Liver (tissue), 9 donors: ENCODE results near the gene TSPOAP1. TPM values are rescaled to one million over a fixed set of nuclear protein-coding genes. Genes with fewer than 3 reads are reported as not detected.

Source experiments
- DNase-seq: peaks from one replicate; pipeline ENCODE4 v3.0.0-alpha.2; 2017; ENCODE audit warnings: low spot score
- H3K27ac ChIP-seq, 2 donors: one replicate each; pipeline ENCODE4 v1.7.0; 2013; ENCODE audit warnings: inconsistent platforms in 2 of 2, low read length in 2 of 2, control low read depth in 1 of 2, low read depth in 1 of 2, mild to moderate bottlenecking in 1 of 2
- H3K27me3 ChIP-seq, 4 donors: one replicate each; pipeline versions ENCODE4 v1.6.1 to v1.7.0; 2013; ENCODE audit warnings: low read length in 3 of 4, inconsistent platforms in 1 of 4, mild to moderate bottlenecking in 1 of 4, moderate library complexity in 1 of 4; ENCODE audit not compliant: control insufficient read depth in 4 of 4, insufficient read depth in 4 of 4
- H3K36me3 ChIP-seq, 4 donors: one replicate each; pipeline versions ENCODE4 v1.6.1 to v1.7.0; 2013; ENCODE audit warnings: low read length in 3 of 4, mild to moderate bottlenecking in 3 of 4, low read depth in 1 of 4, moderate library complexity in 1 of 4; ENCODE audit not compliant: control insufficient read depth in 4 of 4, insufficient read depth in 3 of 4
- H3K4me1 ChIP-seq, 4 donors: one replicate each; pipeline versions ENCODE4 v1.6.1 to v1.7.0; 2013; ENCODE audit warnings: low read length in 3 of 4, mild to moderate bottlenecking in 3 of 4, moderate library complexity in 1 of 4; ENCODE audit not compliant: control insufficient read depth in 4 of 4, insufficient read depth in 4 of 4
- H3K4me3 ChIP-seq, 3 donors: one replicate each; pipeline versions ENCODE4 v1.6.1 to v1.7.0; 2013; ENCODE audit warnings: low read length in 3 of 3, control low read depth in 1 of 3, low read depth in 1 of 3, mild to moderate bottlenecking in 1 of 3
- H3K9ac ChIP-seq, 2 donors: one replicate each; pipeline ENCODE4 v1.7.0; 2013; ENCODE audit warnings: low read length in 2 of 2, mild to moderate bottlenecking in 2 of 2, moderate library complexity in 2 of 2, control low read depth in 1 of 2, low read depth in 1 of 2
- H3K9me3 ChIP-seq, 4 donors: one replicate each; pipeline versions ENCODE4 v1.6.1 to v1.7.0; 2013; ENCODE audit warnings: low read length in 3 of 4; ENCODE audit not compliant: control insufficient read depth in 4 of 4
- EGR1 ChIP-seq, 2 donors: IDR thresholded peaks; 2 replicates each; pipeline ENCODE4 v1.6.1; 2016 to 2018; ENCODE audit warnings: antibody characterized with exemption in 2 of 2, low read depth in 2 of 2
- FOXA1 ChIP-seq: IDR thresholded peaks from 2 replicates; pipeline ENCODE4 v1.6.1; 2016; ENCODE audit warnings: antibody characterized with exemption
- FOXA2 ChIP-seq: IDR thresholded peaks from 2 replicates; pipeline ENCODE4 v1.6.1; 2016; ENCODE audit warnings: antibody characterized with exemption
- GABPA ChIP-seq, 2 donors: IDR thresholded peaks in 1 of 2; conservative IDR thresholded peaks in 1 of 2; 2 replicates each; pipeline ENCODE4 v1.6.1; 2016; ENCODE audit warnings: antibody characterized with exemption in 2 of 2, mild to moderate bottlenecking in 1 of 2, moderate library complexity in 1 of 2
- HNF4A ChIP-seq, 2 donors: conservative IDR thresholded peaks; 2 replicates each; pipeline ENCODE4 v1.6.1; 2016; ENCODE audit warnings: antibody characterized with exemption in 2 of 2, mild to moderate bottlenecking in 2 of 2
- JUND ChIP-seq, 2 donors: IDR thresholded peaks; 2 replicates each; pipeline ENCODE4 v1.6.1; 2016; ENCODE audit warnings: antibody characterized with exemption in 2 of 2
- NR2F2 ChIP-seq: IDR thresholded peaks from 2 replicates; pipeline ENCODE4 v1.6.1; 2016; ENCODE audit warnings: antibody characterized with exemption
- RXRA ChIP-seq, 2 donors: IDR thresholded peaks; 2 replicates each; pipeline ENCODE4 v1.6.1; 2017 to 2018; ENCODE audit warnings: antibody characterized with exemption in 2 of 2, mild to moderate bottlenecking in 1 of 2
- SP1 ChIP-seq: IDR thresholded peaks from 2 replicates; pipeline ENCODE4 v1.6.1; 2018; ENCODE audit warnings: antibody characterized with exemption, mild to moderate bottlenecking
- WGBS: extraction: QIAGEN DNeasy Blood & Tissue Kit; methylation state at CpG from one replicate; pipeline ENCODE4 v1.1.7; 2013; 5-methylcytosine and 5-hydroxymethylcytosine counted together
- polyA plus RNA-seq, 2 donors: library from polyadenylated mRNA; stranded (reverse) in 1 of 2; unstranded in 1 of 2; fragments of 200-250 nt in 1 of 2; fragments of >200 nt in 1 of 2; fragmentation: Nextera tagmentation in 1 of 2; extraction: Ambion mirVana in 1 of 2; gene quantifications; one replicate each; pipeline versions ENCODE4 v1.2.1 to v1.2.3, GENCODE V29; 2013 to 2015
- total RNA-seq, 2 donors: library from RNA; depleted of rRNA; stranded (reverse); fragments of >200 nt; gene quantifications; one replicate each; pipeline ENCODE4 v1.2.3, GENCODE V29; 2014
- TF ChIP-seq, protein P1 (sequence below): IDR thresholded peaks from 2 replicates; pipeline ENCODE4 v1.6.1; 2016; ENCODE audit warnings: antibody characterized with exemption, mild to moderate bottlenecking
- TF ChIP-seq, protein P2 (sequence below): fragments of 150-350 bp; IDR thresholded peaks from 2 replicates; pipeline ENCODE4 v1.5.1; 2017; ENCODE audit warnings: improper control_type of control experiment, low read depth, low read length; ENCODE audit not compliant: missing input control
- TF ChIP-seq, protein P3 (sequence below): IDR thresholded peaks from 2 replicates; pipeline ENCODE4 v1.6.1; 2016; ENCODE audit warnings: antibody characterized with exemption
- TF ChIP-seq, protein P4 (sequence below): IDR thresholded peaks from 2 replicates; pipeline ENCODE4 v1.6.1; 2016; ENCODE audit warnings: antibody characterized with exemption
- donor health status: healthy.
- donor health status: healthy.
- donor health status: healthy.
- donor health status: healthy.
- donor health status: healthy.

TSPOAP1 gene
- total and polyA plus RNA-seq, 4 donors = 1.5 to 4.6 (median 2.6) TPM

DNA sequence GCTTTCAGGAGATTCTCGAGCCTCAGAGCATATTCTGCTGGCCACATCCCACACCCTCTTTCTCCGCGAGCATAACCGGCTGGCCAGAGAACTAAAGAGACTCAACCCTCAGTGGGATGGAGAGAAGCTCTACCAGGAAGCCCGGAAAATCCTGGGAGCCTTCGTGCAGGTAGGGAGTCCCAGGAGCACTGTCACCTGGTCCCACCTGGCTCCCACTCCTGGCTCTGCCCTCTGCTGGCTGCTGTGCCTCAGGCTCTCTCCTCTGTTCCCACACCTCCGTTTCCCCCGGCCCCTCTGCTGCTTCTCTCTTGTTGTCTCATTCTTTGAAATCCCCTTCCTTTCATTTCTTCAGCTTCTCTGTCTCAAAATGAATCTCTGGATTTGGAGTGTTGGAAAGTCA is 73.8 kb downstream of the TSPOAP1 start (continued):
- TF ChIP-seq, protein P1, sequence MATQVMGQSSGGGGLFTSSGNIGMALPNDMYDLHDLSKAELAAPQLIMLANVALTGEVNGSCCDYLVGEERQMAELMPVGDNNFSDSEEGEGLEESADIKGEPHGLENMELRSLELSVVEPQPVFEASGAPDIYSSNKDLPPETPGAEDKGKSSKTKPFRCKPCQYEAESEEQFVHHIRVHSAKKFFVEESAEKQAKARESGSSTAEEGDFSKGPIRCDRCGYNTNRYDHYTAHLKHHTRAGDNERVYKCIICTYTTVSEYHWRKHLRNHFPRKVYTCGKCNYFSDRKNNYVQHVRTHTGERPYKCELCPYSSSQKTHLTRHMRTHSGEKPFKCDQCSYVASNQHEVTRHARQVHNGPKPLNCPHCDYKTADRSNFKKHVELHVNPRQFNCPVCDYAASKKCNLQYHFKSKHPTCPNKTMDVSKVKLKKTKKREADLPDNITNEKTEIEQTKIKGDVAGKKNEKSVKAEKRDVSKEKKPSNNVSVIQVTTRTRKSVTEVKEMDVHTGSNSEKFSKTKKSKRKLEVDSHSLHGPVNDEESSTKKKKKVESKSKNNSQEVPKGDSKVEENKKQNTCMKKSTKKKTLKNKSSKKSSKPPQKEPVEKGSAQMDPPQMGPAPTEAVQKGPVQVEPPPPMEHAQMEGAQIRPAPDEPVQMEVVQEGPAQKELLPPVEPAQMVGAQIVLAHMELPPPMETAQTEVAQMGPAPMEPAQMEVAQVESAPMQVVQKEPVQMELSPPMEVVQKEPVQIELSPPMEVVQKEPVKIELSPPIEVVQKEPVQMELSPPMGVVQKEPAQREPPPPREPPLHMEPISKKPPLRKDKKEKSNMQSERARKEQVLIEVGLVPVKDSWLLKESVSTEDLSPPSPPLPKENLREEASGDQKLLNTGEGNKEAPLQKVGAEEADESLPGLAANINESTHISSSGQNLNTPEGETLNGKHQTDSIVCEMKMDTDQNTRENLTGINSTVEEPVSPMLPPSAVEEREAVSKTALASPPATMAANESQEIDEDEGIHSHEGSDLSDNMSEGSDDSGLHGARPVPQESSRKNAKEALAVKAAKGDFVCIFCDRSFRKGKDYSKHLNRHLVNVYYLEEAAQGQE = no peak
- TF ChIP-seq FOXA2 = no peak
- no peak for TF ChIP-seq JUND (IDR thresholded peaks at IDR 0.05)
- TF ChIP-seq EGR1 (IDR thresholded peaks at IDR 0.05; ENCODE audit: low read depth in 2 of 2) = no peak

DNA sequence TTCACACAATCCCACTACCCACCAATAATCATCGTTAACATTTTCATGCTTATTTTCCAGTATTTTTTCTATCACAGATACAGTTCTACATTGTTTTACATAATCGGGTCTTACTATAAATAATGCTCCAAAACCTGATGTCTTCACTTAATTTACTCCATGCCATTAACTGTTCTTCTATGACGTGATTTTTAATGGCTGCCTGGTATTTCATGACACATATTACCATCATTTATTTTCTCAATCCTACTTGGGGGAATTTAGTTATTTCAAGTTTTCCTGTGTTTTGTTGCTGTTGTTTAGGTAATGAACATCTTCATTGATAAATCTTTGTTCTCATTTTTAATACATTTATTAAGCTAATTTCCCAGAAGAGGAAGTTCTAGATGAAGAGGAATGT is 75.5 kb downstream of the TSPOAP1 start:
- Histone ChIP-seq H3K4me3 (no peak overlapping the region), H3K36me3 (no peaks in the 10 kb centered on the region), H3K27ac (no peak overlapping the region), H3K4me1 (peaks cover 0 to 19% (median 10%) of the 10 kb centered on the region in 4 donors), H3K27me3 (peaks cover 0 to 6% (median 0%) of the 10 kb centered on the region in 4 donors), H3K9ac (no peak overlapping the region), H3K9me3 (no peaks in the 10 kb centered on the region)
- TF ChIP-seq, protein P1 = no peak
- TF ChIP-seq GABPA (IDR thresholded peaks at IDR 0.05 in 1 of 2, conservative IDR thresholded peaks at IDR 0.05 in 1 of 2) (no peak), HNF4A (conservative IDR thresholded peaks at IDR 0.05) (no peak)
- DNase-seq = no peak
- 83% methylated on average over 3 of the region's 3 CpGs for whole genome bisulfite sequencing

DNA sequence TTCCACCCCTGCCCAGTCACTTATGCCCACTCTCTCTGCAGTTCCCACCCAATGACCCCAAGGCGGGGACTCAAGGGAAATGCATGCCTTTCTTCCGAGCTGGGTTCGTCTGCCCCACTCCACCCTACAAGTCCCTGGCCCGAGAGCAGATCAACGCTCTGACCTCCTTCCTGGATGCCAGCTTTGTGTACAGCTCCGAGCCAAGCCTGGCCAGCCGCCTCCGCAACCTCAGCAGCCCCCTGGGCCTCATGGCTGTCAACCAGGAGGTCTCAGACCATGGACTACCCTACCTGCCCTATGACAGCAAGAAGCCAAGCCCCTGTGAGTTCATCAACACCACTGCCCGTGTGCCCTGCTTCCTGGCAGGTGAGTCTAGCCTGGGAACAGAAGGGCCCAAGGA is 76.5 kb downstream of the TSPOAP1 start:
- Histone ChIP-seq H3K36me3 (no peaks in the 10 kb centered on the region), H3K9ac (no peak overlapping the region), H3K4me3 (no peak overlapping the region), H3K27me3 (peaks cover 0 to 6% (median under 1%) of the 10 kb centered on the region in 4 donors), H3K9me3 (no peaks in the 10 kb centered on the region), H3K4me1 (peaks cover 0 to 19% (median 10%) of the 10 kb centered on the region in 4 donors), H3K27ac (no peak overlapping the region)
- WGBS = 78% methylated on average over 9 of the region's 9 CpGs
- peak; percentile 24 for DNase-seq
- TF ChIP-seq FOXA1 (no peak), EGR1 (IDR thresholded peaks at IDR 0.05; ENCODE audit: low read depth in 2 of 2) (no peak), RXRA (IDR thresholded peaks at IDR 0.05) (no peak), SP1 (no peak), GABPA (IDR thresholded peaks at IDR 0.05 in 1 of 2, conservative IDR thresholded peaks at IDR 0.05 in 1 of 2) (no peak), NR2F2 (no peak)
- TF ChIP-seq, protein P2, sequence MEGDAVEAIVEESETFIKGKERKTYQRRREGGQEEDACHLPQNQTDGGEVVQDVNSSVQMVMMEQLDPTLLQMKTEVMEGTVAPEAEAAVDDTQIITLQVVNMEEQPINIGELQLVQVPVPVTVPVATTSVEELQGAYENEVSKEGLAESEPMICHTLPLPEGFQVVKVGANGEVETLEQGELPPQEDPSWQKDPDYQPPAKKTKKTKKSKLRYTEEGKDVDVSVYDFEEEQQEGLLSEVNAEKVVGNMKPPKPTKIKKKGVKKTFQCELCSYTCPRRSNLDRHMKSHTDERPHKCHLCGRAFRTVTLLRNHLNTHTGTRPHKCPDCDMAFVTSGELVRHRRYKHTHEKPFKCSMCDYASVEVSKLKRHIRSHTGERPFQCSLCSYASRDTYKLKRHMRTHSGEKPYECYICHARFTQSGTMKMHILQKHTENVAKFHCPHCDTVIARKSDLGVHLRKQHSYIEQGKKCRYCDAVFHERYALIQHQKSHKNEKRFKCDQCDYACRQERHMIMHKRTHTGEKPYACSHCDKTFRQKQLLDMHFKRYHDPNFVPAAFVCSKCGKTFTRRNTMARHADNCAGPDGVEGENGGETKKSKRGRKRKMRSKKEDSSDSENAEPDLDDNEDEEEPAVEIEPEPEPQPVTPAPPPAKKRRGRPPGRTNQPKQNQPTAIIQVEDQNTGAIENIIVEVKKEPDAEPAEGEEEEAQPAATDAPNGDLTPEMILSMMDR = no peak
- TF ChIP-seq, protein P3, sequence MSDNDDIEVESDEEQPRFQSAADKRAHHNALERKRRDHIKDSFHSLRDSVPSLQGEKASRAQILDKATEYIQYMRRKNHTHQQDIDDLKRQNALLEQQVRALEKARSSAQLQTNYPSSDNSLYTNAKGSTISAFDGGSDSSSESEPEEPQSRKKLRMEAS = no peak
- TF ChIP-seq, protein P4, sequence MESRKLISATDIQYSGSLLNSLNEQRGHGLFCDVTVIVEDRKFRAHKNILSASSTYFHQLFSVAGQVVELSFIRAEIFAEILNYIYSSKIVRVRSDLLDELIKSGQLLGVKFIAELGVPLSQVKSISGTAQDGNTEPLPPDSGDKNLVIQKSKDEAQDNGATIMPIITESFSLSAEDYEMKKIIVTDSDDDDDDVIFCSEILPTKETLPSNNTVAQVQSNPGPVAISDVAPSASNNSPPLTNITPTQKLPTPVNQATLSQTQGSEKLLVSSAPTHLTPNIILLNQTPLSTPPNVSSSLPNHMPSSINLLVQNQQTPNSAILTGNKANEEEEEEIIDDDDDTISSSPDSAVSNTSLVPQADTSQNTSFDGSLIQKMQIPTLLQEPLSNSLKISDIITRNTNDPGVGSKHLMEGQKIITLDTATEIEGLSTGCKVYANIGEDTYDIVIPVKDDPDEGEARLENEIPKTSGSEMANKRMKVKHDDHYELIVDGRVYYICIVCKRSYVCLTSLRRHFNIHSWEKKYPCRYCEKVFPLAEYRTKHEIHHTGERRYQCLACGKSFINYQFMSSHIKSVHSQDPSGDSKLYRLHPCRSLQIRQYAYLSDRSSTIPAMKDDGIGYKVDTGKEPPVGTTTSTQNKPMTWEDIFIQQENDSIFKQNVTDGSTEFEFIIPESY = no peak
